ENCODE data around the gene PFDN2.
A peak's percentile ranks its signal among the peaks of the same experiment; 100 is the strongest.
"Not testable (repeated sequence)": the region's sequence is repeated elsewhere in the genome, so short reads cannot be mapped to it uniquely, and the experiment has no call there.

Gene PFDN2

GRCh38 chr1:161080441-161081405, 37.1 kb downstream of the PFDN2 start:
- no peak for DNase-seq (ENCODE audit: low read depth)

GRCh38 chr1:161079436-161080110, 38.3 kb downstream of the PFDN2 start:
- no peak for DNase-seq (ENCODE audit: low read depth)

GRCh38 chr1:161077426-161077825, 40.4 kb downstream of the PFDN2 start:
- no peak for DNase-seq (ENCODE audit: low read depth)

- DNase-seq (ENCODE audit: low read depth), result no peak
Measured at GRCh38 chr1:161076410-161076809, 41.4 kb downstream of the PFDN2 start.

- no peak for DNase-seq (ENCODE audit: low read depth)
Measured at GRCh38 chr1:161074676-161075368, 43.0 kb downstream of the PFDN2 start.

GRCh38 chr1:161073474-161074121, 44.2 kb downstream of the PFDN2 start:
- DNase-seq (ENCODE audit: low read depth), result no peak

- no peak for DNase-seq (ENCODE audit: low read depth)
Measured at GRCh38 chr1:161072751-161073449, 44.9 kb downstream of the PFDN2 start.

GRCh38 chr1:161071886-161072371, 45.9 kb downstream of the PFDN2 start:
- DNase-seq (ENCODE audit: low read depth), result peak; percentile 20

- no peak for DNase-seq (ENCODE audit: low read depth)
Measured at GRCh38 chr1:161070761-161071160, 47.1 kb downstream of the PFDN2 start.

- DNase-seq (ENCODE audit: low read depth), result peak; percentile 64
Measured at GRCh38 chr1:161069731-161070270, 48.0 kb downstream of the PFDN2 start, which contains the start of gene ARHGAP30. TSS of gene ARHGAP30 (minus strand) at chr1:161069891. CDS start at chr1:161069624, 267 bp downstream.

- DNase-seq (ENCODE audit: low read depth), result no peak
Measured at GRCh38 chr1:161069241-161069640, 48.6 kb downstream of the PFDN2 start.

- DNase-seq (ENCODE audit: low read depth), result peak; percentile 63
Measured at GRCh38 chr1:161068306-161069234, 49.3 kb downstream of the PFDN2 start.

GRCh38 chr1:161066694-161067093, 51.1 kb downstream of the PFDN2 start:
- DNase-seq (ENCODE audit: low read depth), result no peak

GRCh38 chr1:161065681-161066080, 52.2 kb downstream of the PFDN2 start:
- DNase-seq (ENCODE audit: low read depth), result not testable (repeated sequence)

- DNase-seq (ENCODE audit: low read depth), result not testable (repeated sequence)
Measured at GRCh38 chr1:161063936-161064335, 53.9 kb downstream of the PFDN2 start.

- DNase-seq (ENCODE audit: low read depth), result no peak
Measured at GRCh38 chr1:161061419-161061818, 56.4 kb downstream of the PFDN2 start.

- DNase-seq (ENCODE audit: low read depth), result no peak
Measured at GRCh38 chr1:161059293-161059692, 58.5 kb downstream of the PFDN2 start.

GRCh38 chr1:161054805-161055204, 63.0 kb downstream of the PFDN2 start:
- no peak for DNase-seq (ENCODE audit: low read depth)

- DNase-seq (ENCODE audit: low read depth), result no peak
Measured at GRCh38 chr1:161054232-161054631, 63.6 kb downstream of the PFDN2 start.

GRCh38 chr1:161052899-161053298, 64.9 kb downstream of the PFDN2 start:
- DNase-seq (ENCODE audit: low read depth), result no peak

Data from activated T-helper 9 cell treated with anti-CD3 and anti-CD28 coated beads, Interleukin-2, amount 50 U/mL, for 16 hours (primary cell).